Left lung (tissue), 14 donors: ENCODE measurements around the gene MRPS11. TPM values are rescaled to one million over a fixed set of nuclear protein-coding genes. Genes with fewer than 3 reads are reported as not detected.
A peak's percentile ranks its signal among the peaks of the same experiment; 100 is the strongest.

ENCODE experiments used
- ATAC-seq: fragments of 200-7000 bp; cut with Tn5 transposase; one replicate; pipeline ENCODE4 v1.9.1; 2020; ENCODE audit warnings: moderate library complexity
- DNase-seq, 4 donors: peaks; one replicate each; pipeline ENCODE4 v3.0.0-alpha.2; 2013 to 2020
- H3K27ac ChIP-seq, 2 donors: fragments of 200-600 bp; sonication (generic) in 1 of 2; one replicate each; pipeline versions ENCODE4 v1.5.0 to v1.8.0; 2020 to 2021
- H3K27me3 ChIP-seq, 2 donors: fragments of 200-600 bp; sonication (generic) in 1 of 2; one replicate each; pipeline versions ENCODE4 v1.5.0 to v1.8.0; 2020 to 2021
- H3K36me3 ChIP-seq, 2 donors: fragments of 200-600 bp; sonication (generic) in 1 of 2; one replicate each; pipeline versions ENCODE4 v1.5.0 to v1.8.0; 2020 to 2021
- H3K4me1 ChIP-seq, 2 donors: fragments of 200-600 bp; one replicate each; pipeline ENCODE4 v1.8.0; 2021
- H3K4me3 ChIP-seq, 2 donors: fragments of 200-600 bp; sonication (generic) in 1 of 2; one replicate each; pipeline versions ENCODE4 v1.5.0 to v1.8.0; 2020 to 2021; ENCODE audit warnings: mild to moderate bottlenecking in 1 of 2
- H3K9me3 ChIP-seq, 2 donors: fragments of 200-600 bp; sonication (generic) in 1 of 2; one replicate each; pipeline versions ENCODE4 v1.5.0 to v1.8.0; 2020 to 2021
- CTCF ChIP-seq, 2 donors: fragments of 200-600 bp; sonication (generic) in 1 of 2; IDR thresholded peaks; one replicate each; pipeline versions ENCODE4 v1.5.0 to v1.8.0; 2021; ENCODE audit warnings: antibody characterized with exemption in 2 of 2
- intact Hi-C, 2 donors: fragments of 100-400 bp; cut with DNase I; formaldehyde crosslinking; loops; one replicate each; pipeline versions ENCODE4 v1.11.2 to v1.14.2; 2022
- long read RNA-seq, 12 donors: library from polyadenylated mRNA in 2 of 12; unstranded in 2 of 12; transcript quantifications; one replicate each; pipeline ENCODE4 v2.0.0 and lab custom pipeline, GENCODE V29; 2019 to 2026
- polyA plus RNA-seq, 6 donors: library from polyadenylated mRNA; unstranded; fragments of 120-200 nt; gene quantifications; one replicate each; pipeline ENCODE4 v1.2.1, GENCODE V29; 2013; ENCODE audit not compliant: insufficient read length in 6 of 6
- total RNA-seq, 2 donors: library from RNA; stranded (reverse); fragmentation: NEBNext Ultra II Directional; extraction: Animal tissue kit (Norgen Biotek cat#: 25700); gene quantifications; one replicate each; pipeline ENCODE4 v1.2.1, GENCODE V29; 2021
- donor health status: DM: no; HTN: yes; CAD: no.
- donor health status: DM: no; HTN: no; CAD: no.

MRPS11 gene
- 10 to 100 TPM; 37.1 to 41.2 TPM for total RNA-seq
- polyA plus RNA-seq = 10 to 100 TPM; 35.2 to 45.9 (median 40.4) TPM
- long read RNA-seq, donor 1, transcript MRPS11-201 (6 exons, 3,644 nt) = major isoform, 9 of 21 reads
- long read RNA-seq, donor 1, transcript MRPS11-204 (5 exons, 918 nt) = minor isoform, 5 of 21 reads
- long read RNA-seq, donor 1, partial matches to known transcripts = 7 of 21 reads
- long read RNA-seq, donor 1, other reads (novel, unspliced or antisense) = 0 of 21 reads
- long read RNA-seq, donor 2, transcript MRPS11-201 (6 exons, 3,644 nt) = major isoform, 14 of 26 reads
- long read RNA-seq, donor 2, transcript MRPS11-204 (5 exons, 918 nt) = minor isoform, 5 of 26 reads
- long read RNA-seq, donor 2, partial matches to known transcripts = 0 of 26 reads
- long read RNA-seq, donor 2, other reads (novel, unspliced or antisense) = 7 of 26 reads
- long read RNA-seq, donor 3, transcript MRPS11-201 (6 exons, 3,644 nt) = major isoform, 8 of 9 reads
- long read RNA-seq, donor 3, partial matches to known transcripts = 0 of 9 reads
- long read RNA-seq, donor 3, other reads (novel, unspliced or antisense) = 0 of 9 reads
- long read RNA-seq, donor 4, transcript MRPS11-201 (6 exons, 3,644 nt) = major isoform, 29 of 56 reads
- long read RNA-seq, donor 4, partial matches to known transcripts = 2 of 56 reads
- long read RNA-seq, donor 4, other reads (novel, unspliced or antisense) = 20 of 56 reads
- long read RNA-seq, donor 5, transcript MRPS11-201 (6 exons, 3,644 nt) = major isoform, 15 of 22 reads
- long read RNA-seq, donor 5, partial matches to known transcripts = 0 of 22 reads
- long read RNA-seq, donor 5, other reads (novel, unspliced or antisense) = 5 of 22 reads
- long read RNA-seq, donor 6, transcript MRPS11-201 (6 exons, 3,644 nt) = major isoform, 13 of 21 reads
- long read RNA-seq, donor 6, partial matches to known transcripts = 0 of 21 reads
- long read RNA-seq, donor 6, other reads (novel, unspliced or antisense) = 5 of 21 reads
- long read RNA-seq, donor 7, transcript MRPS11-201 (6 exons, 3,644 nt) = major isoform, 6 of 8 reads
- long read RNA-seq, donor 7, partial matches to known transcripts = 0 of 8 reads
- long read RNA-seq, donor 7, other reads (novel, unspliced or antisense) = 0 of 8 reads
- long read RNA-seq, donor 8, transcript MRPS11-201 (6 exons, 3,644 nt) = major isoform, 5 of 6 reads
- long read RNA-seq, donor 8, partial matches to known transcripts = 0 of 6 reads
- long read RNA-seq, donor 8, other reads (novel, unspliced or antisense) = 0 of 6 reads
- long read RNA-seq, donor 9 = 0 reads
- long read RNA-seq, donor 10, transcript MRPS11-201 (6 exons, 3,644 nt) = major isoform, 43 of 66 reads
- long read RNA-seq, donor 10, partial matches to known transcripts = 2 of 66 reads
- long read RNA-seq, donor 10, other reads (novel, unspliced or antisense) = 19 of 66 reads
- long read RNA-seq, donor 11 = 0 reads
- long read RNA-seq, donor 12, transcript MRPS11-201 (6 exons, 3,644 nt) = major isoform, 12 of 20 reads
- long read RNA-seq, donor 12, partial matches to known transcripts = 0 of 20 reads
- long read RNA-seq, donor 12, other reads (novel, unspliced or antisense) = 7 of 20 reads

GRCh38 chr15:88467073-88467934 is at the start of gene MRPS11, which contains the start of gene MRPL46:
TSS of gene MRPS11 (plus strand) at chr15:88467708. CDS start at chr15:88467718, 10 bp downstream.
TSS of gene MRPL46 (minus strand) at chr15:88467388. CDS start at chr15:88467377, 11 bp downstream.
- no peak for TF ChIP-seq CTCF (IDR thresholded peaks at IDR 0.05)
- Histone ChIP-seq H3K4me3 (peak within 1 kb of the TSS; percentile 81 to 86), H3K4me1 (peaks cover 5 to 32% of the 10 kb centered on the region in 2 donors), H3K36me3 (peaks cover 0 to 39% of the 10 kb centered on the region in 2 donors), H3K27me3 (no peaks in the 10 kb centered on the region), H3K9me3 (no peaks in the 10 kb centered on the region), H3K27ac (peak within 1 kb of the TSS; percentile 85 to 91)
- DNase-seq (peak; percentile 90 to 95 (median 92)), ATAC-seq (peak; percentile 99)
- intact Hi-C loops = no loop called here

GRCh38 chr15:88419830-88420229 is 47.7 kb upstream of the MRPS11 start:
- Histone ChIP-seq H3K27me3 (peaks cover 0 to 10% of the 10 kb centered on the region in 2 donors), H3K4me1 (no peaks in the 10 kb centered on the region), H3K9me3 (no peaks in the 10 kb centered on the region), H3K27ac (no peak overlapping the region), H3K4me3 (no peak overlapping the region), H3K36me3 (no peaks in the 10 kb centered on the region)
- intact Hi-C loops = no loop called here
- DNase-seq (no peak), ATAC-seq (no peak)
- TF ChIP-seq CTCF (IDR thresholded peaks at IDR 0.05) = no peak

DNA sequence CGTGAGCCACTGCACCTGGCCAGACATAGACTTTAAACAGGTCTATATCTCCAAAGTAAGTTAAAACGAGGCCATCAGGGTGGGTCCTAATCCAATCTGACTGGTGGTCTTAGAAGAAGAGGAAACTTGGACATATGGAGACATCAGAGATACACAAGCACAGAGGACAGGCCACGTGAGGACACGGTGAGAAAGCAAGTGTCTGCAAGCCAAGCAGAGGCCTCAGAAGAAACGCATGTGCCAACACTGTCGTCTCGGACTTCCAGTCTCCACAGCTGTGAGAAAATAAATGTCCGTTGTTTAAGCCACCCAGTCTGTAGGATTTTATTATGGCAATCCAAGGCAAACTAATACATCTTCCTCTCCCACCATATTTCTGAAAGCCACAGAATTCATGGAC is 44.2 kb upstream of the MRPS11 start:
- no peak for TF ChIP-seq CTCF (IDR thresholded peaks at IDR 0.05)
- no peak for ATAC-seq
- DNase-seq = no peak
- Histone ChIP-seq H3K9me3 (no peaks in the 10 kb centered on the region), H3K27ac (no peak overlapping the region), H3K27me3 (peaks cover 0 to 16% of the 10 kb centered on the region in 2 donors), H3K4me3 (no peak overlapping the region), H3K36me3 (no peaks in the 10 kb centered on the region), H3K4me1 (no peaks in the 10 kb centered on the region)
- intact Hi-C loops = no loop called here

DNA sequence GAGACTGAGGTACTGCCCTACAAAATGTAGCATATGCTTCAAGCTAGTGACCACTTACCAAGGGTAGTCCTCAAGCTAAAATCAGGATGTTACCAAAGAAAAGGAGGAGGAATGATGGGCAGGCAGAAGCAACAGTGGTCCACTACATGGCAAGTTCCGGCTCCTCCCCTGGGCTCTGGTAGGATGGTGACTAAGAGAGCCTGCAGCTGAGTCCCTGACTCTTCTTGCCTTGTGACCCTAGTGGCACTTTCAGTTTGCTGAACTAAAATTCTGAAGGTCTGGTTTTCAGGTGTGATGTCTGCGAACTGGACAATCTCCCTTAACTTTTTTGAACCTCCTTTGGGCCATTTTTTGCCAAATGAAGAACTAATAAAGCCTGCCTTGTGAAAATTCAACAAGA is 41.2 kb upstream of the MRPS11 start:
- Histone ChIP-seq H3K4me1 (no peaks in the 10 kb centered on the region), H3K27ac (no peak overlapping the region), H3K4me3 (no peak overlapping the region), H3K36me3 (no peaks in the 10 kb centered on the region), H3K27me3 (peaks cover 0 to 31% of the 10 kb centered on the region in 2 donors), H3K9me3 (no peaks in the 10 kb centered on the region)
- DNase-seq (no peak), ATAC-seq (no peak)
- TF ChIP-seq CTCF (IDR thresholded peaks at IDR 0.05) = no peak
- intact Hi-C loops = no loop called here
